Glutamatergic neuron (in vitro differentiated cells): ENCODE results near the gene TENT5C. TPM values are rescaled to one million over a fixed set of nuclear protein-coding genes. Genes with fewer than 3 reads are reported as not detected.

ENCODE experiments used
- DNase-seq: peaks from one replicate; pipeline ENCODE4 v3.0.0; 2022
- H3K27ac Mint-ChIP-seq: one replicate; pipeline ENCODE4 v1.8.0; 2020; ENCODE audit warnings: mild to moderate bottlenecking, mixed read lengths, inconsistent platforms; ENCODE audit not compliant: unreplicated experiment
- H3K27me3 Mint-ChIP-seq: one replicate; pipeline ENCODE4 v1.8.0; 2020; ENCODE audit warnings: mild to moderate bottlenecking, moderate library complexity, mixed read lengths, inconsistent platforms; ENCODE audit not compliant: unreplicated experiment
- H3K36me3 Mint-ChIP-seq: one replicate; pipeline ENCODE4 v1.8.0; 2020; ENCODE audit warnings: mild to moderate bottlenecking, mixed read lengths, inconsistent platforms; ENCODE audit not compliant: unreplicated experiment
- H3K4me1 Mint-ChIP-seq: one replicate; pipeline ENCODE4 v1.8.0; 2020; ENCODE audit warnings: mild to moderate bottlenecking, low read depth, mixed read lengths, inconsistent platforms; ENCODE audit not compliant: unreplicated experiment
- H3K4me3 Mint-ChIP-seq: one replicate; pipeline ENCODE4 v1.8.0; 2020; ENCODE audit warnings: mild to moderate bottlenecking, mixed read lengths, inconsistent platforms; ENCODE audit not compliant: unreplicated experiment
- H3K9me3 Mint-ChIP-seq: one replicate; pipeline ENCODE4 v1.8.0; 2020; ENCODE audit warnings: mild to moderate bottlenecking, moderate library complexity, mixed read lengths, inconsistent platforms; ENCODE audit not compliant: unreplicated experiment
- total RNA-seq: library from RNA; stranded (reverse); fragmentation: NEBNext Ultra II Directional; extraction: Animal tissue kit (Norgen Biotek cat#: 25700); gene quantifications from one replicate; pipeline ENCODE4 v1.2.1, GENCODE V29; 2021; ENCODE audit not compliant: unreplicated experiment
- TF ChIP-seq, protein P1 (sequence below): fragments of 200-600 bp; sonication (generic); IDR thresholded peaks from one replicate; pipeline ENCODE4 v1.5.0; 2021; ENCODE audit not compliant: partially characterized antibody, unreplicated experiment

Gene TENT5C
- total RNA-seq, 1 donor from 2014 or later: 0.27 TPM

DNA sequence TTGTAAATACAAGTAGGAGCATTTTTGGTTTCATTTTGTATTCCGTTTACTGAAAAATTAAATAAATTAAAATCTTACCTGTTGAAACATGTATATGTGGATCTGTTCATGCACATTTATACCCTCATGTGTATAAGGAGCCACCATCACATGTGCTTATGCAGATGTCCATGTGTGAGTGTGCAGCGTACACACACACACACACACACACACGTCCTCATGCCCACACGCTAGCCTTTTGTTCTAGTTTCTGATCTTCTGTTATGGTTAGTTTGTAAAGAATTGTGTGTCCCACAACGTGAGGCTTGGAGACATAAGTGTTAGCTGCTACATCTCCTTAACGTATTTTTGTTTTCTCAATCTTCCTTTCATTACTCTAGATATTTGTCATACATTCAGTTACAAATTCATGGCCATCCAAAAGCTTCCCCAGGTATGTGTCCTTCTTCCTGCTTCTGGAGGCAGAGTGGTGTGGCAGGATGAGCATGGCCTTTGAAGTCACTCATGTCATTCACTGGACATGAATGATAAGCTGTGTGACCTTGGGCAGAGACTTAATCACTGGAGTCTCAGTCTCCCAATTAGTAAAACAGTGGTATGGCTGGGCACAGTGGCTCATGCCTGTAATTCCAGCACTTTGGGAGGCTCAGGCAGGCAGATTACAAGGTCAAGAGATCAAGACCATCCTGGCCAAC lies 54.6 kb downstream of the TENT5C start:
- H3K4me3 Mint-ChIP-seq: no peak overlapping the region
- peaks cover 5% of the 10 kb centered on the region for H3K36me3 Mint-ChIP-seq
- peaks cover 12% of the 10 kb centered on the region for H3K4me1 Mint-ChIP-seq
- H3K27ac Mint-ChIP-seq: no peak overlapping the region
- DNase-seq: no peak
- TF ChIP-seq, protein P1, sequence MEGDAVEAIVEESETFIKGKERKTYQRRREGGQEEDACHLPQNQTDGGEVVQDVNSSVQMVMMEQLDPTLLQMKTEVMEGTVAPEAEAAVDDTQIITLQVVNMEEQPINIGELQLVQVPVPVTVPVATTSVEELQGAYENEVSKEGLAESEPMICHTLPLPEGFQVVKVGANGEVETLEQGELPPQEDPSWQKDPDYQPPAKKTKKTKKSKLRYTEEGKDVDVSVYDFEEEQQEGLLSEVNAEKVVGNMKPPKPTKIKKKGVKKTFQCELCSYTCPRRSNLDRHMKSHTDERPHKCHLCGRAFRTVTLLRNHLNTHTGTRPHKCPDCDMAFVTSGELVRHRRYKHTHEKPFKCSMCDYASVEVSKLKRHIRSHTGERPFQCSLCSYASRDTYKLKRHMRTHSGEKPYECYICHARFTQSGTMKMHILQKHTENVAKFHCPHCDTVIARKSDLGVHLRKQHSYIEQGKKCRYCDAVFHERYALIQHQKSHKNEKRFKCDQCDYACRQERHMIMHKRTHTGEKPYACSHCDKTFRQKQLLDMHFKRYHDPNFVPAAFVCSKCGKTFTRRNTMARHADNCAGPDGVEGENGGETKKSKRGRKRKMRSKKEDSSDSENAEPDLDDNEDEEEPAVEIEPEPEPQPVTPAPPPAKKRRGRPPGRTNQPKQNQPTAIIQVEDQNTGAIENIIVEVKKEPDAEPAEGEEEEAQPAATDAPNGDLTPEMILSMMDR: no peak
- no peaks in the 10 kb centered on the region for H3K27me3 Mint-ChIP-seq
- H3K9me3 Mint-ChIP-seq: peaks cover 3% of the 10 kb centered on the region

DNA sequence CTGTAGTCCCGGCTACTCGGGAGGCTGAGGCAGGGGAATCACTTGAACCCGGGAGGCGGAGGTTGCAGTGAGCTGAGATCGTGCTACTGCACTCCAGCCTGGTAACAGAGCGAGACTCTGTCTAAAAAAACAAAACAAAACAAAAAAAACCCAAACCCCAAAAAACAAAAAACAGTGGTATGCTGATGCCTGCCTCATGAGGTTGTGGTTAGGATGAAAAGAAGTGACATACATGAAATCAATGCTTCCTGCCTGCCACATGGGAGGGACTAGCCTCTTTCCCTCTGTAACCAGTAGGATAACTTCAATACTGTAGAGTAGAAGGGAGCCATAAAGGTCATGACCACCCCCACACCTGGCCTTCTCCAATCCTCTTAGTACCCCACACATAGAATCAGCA lies 55.2 kb downstream of the TENT5C start:
- H3K36me3 Mint-ChIP-seq: peaks cover 5% of the 10 kb centered on the region
- peaks cover 3% of the 10 kb centered on the region for H3K9me3 Mint-ChIP-seq
- no peak overlapping the region for H3K27ac Mint-ChIP-seq
- no peak for DNase-seq
- H3K4me1 Mint-ChIP-seq: peaks cover 12% of the 10 kb centered on the region
- H3K27me3 Mint-ChIP-seq: no peaks in the 10 kb centered on the region
- H3K4me3 Mint-ChIP-seq: no peak overlapping the region
- TF ChIP-seq, protein P1: no peak

DNA sequence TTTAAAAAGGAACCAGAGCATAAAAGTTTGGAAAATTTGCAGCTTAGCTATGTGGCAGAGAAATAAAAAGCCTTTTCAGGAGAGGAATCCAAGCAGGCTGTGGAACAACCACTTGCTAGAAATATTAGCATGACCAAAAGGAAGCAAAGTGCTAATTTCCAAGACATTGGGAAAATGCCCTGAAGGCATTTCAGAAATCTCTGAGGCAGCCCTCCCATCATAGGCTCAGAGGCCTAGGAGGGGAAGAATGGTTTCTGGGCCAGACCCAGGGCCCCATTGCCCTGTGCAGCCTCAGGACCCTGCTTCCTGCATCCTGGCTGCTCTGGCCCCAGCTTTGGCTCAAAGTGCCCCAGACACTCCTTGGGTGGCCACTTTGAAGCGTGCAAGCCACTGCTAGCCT lies 56.8 kb downstream of the TENT5C start:
- TF ChIP-seq, protein P1: no peak
- Mint-ChIP-seq H3K36me3 (peaks cover 5% of the 10 kb centered on the region), H3K9me3 (peaks cover 3% of the 10 kb centered on the region), H3K27me3 (no peaks in the 10 kb centered on the region), H3K4me3 (no peak overlapping the region), H3K4me1 (peaks cover 6% of the 10 kb centered on the region), H3K27ac (no peak overlapping the region)
- DNase-seq: no peak

DNA sequence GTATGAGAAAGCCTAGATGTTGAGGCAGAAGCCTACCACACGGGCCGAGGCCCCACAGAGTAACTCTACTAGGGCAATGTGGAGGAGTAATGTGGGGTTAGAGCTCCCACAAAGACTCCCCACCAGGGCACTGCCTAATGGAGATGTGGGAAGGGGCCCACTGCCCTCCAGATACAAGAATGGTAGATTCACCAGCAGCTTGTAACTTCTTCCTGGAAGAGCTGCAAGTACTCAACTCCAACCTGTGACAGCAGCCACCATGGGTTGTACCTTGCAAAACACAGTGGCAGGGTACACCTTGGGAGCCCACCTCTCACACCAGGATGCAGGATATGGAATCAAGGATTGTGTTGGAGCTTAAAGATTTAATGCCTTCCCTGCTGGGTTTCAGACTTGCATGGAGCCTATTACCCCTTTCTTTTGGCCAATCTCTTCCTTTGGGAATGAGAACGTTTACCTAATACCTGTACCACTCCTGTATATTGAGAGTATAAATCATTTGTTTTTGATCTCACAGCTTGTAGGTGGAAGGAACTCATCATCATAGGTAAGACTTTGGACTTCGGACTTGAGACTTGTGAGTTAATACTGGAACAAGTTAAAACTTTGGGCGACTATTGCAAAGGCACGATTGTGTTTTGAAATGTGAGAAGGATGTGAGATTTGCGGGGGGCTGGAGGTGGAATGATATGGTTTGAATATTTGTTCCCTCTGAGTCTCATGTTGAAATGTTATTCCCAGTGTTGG lies 57.5 kb downstream of the TENT5C start:
- Mint-ChIP-seq H3K36me3 (peaks cover 5% of the 10 kb centered on the region), H3K27me3 (no peaks in the 10 kb centered on the region), H3K27ac (no peak overlapping the region), H3K4me1 (peaks cover 1% of the 10 kb centered on the region), H3K9me3 (peaks cover 1% of the 10 kb centered on the region), H3K4me3 (no peak overlapping the region)
- TF ChIP-seq, protein P1: no peak
- DNase-seq: no peak

DNA sequence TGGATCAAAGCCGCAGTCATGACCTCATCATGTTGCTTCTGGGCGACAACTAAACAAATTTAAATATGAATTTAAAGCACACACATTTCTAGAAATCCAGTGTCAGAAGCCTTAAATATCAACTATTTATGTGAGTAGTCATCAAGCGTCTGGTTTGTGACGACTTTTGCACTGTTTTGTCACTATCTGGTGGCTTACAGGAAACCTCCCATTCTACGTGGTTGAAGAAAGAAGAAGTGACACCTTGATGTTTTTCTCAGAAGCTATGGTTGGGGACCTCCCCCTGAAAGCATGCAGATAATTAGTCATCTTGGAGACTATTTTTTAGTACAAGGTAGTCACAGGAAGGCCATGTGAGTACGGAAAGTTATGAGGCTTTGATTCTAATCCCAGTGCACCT lies 58.5 kb downstream of the TENT5C start:
- no peak overlapping the region for H3K27ac Mint-ChIP-seq
- no peaks in the 10 kb centered on the region for H3K27me3 Mint-ChIP-seq
- DNase-seq: no peak
- TF ChIP-seq, protein P1: no peak
- H3K4me1 Mint-ChIP-seq: no peaks in the 10 kb centered on the region
- no peaks in the 10 kb centered on the region for H3K9me3 Mint-ChIP-seq
- H3K4me3 Mint-ChIP-seq: no peak overlapping the region
- H3K36me3 Mint-ChIP-seq: peaks cover 5% of the 10 kb centered on the region
